SK-N-SH (cell line): ENCODE measurements around the gene CFAP221.

Experiments
- CTCF ChIP-seq: fragments of 200-600 bp; sonication (generic); IDR thresholded peaks from 2 replicates; pipeline ENCODE4 v1.6.1; 2017; ENCODE audit warnings: antibody characterized with exemption, mild to moderate bottlenecking, moderate library complexity
- EP300 ChIP-seq, 2 experiments: IDR thresholded peaks; 2 replicates each; pipeline versions ENCODE4 v1.4.0 to v1.6.1; 2012; ENCODE audit warnings: borderline replicate concordance in 1 of 2, low read depth in 1 of 2, low read length in 1 of 2
- EZH2phosphoT487 ChIP-seq: fragments of 200-600 bp; sonication (generic); IDR thresholded peaks from 2 replicates; pipeline ENCODE4 v1.6.1; 2017; ENCODE audit warnings: low read depth, mixed run types, mild to moderate bottlenecking, antibody characterized with exemption, moderate library complexity, borderline replicate concordance
- GABPA ChIP-seq: IDR thresholded peaks from 2 replicates; pipeline ENCODE4 v1.4.0; 2012; ENCODE audit warnings: low read depth, mild to moderate bottlenecking
- JUND ChIP-seq: IDR thresholded peaks from 2 replicates; pipeline ENCODE4 v1.4.0; 2012
- NFIC ChIP-seq: IDR thresholded peaks from 2 replicates; pipeline ENCODE4 v1.4.0; 2012; ENCODE audit warnings: borderline replicate concordance
- RAD21 ChIP-seq: IDR thresholded peaks from 2 replicates; pipeline ENCODE4 v1.6.1; 2012; ENCODE audit warnings: mild to moderate bottlenecking, low read length
- REST ChIP-seq: IDR thresholded peaks from 2 replicates; pipeline ENCODE4 v1.6.1; 2012; ENCODE audit warnings: mild to moderate bottlenecking, low read depth, low read length, moderate library complexity
- TAF1 ChIP-seq: IDR thresholded peaks from 2 replicates; pipeline ENCODE4 v1.6.1; 2012; ENCODE audit warnings: low read depth, mild to moderate bottlenecking, low read length, moderate library complexity, borderline replicate concordance
- TEAD4 ChIP-seq: IDR thresholded peaks from 2 replicates; pipeline ENCODE4 v1.4.0; 2012; ENCODE audit warnings: mild to moderate bottlenecking, borderline replicate concordance; ENCODE audit not compliant: insufficient read depth
- USF2 ChIP-seq: fragments of 150-350 bp; IDR thresholded peaks from 2 replicates; pipeline ENCODE4 v1.6.1; 2017; ENCODE audit warnings: antibody characterized with exemption, low read length, low read depth, borderline replicate concordance
- YY1 ChIP-seq: IDR thresholded peaks from 2 replicates; pipeline ENCODE4 v1.4.0; 2012; ENCODE audit warnings: low read depth, mild to moderate bottlenecking
- ZBTB33 ChIP-seq: IDR thresholded peaks from 2 replicates; pipeline ENCODE4 v1.4.0; 2012; ENCODE audit warnings: low read depth, borderline replicate concordance

DNA sequence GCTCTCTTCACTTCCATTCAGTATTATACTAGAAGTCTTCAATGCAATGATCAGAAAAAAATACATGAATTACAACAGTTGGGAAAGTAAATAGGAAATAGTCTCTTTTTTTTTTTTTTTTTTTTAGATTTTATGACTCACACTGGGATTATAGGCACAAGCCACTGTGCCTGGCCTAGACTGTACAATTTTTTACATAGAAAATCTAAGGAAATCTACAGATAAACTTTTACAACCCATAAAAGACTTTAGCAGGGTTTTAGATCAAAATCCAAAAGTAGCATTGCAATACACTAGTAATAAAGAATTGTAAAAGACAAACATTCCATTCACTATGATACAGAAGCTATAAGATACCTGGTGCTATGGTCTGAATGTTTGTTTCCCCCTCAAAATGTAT, 39.0 kb downstream of the CFAP221 start:
- TF ChIP-seq USF2 (no peak), YY1 (no peak), EZH2phosphoT487 (no peak), CTCF (no peak), EP300 (IDR thresholded peaks at IDR 0.05; ENCODE audit: borderline replicate concordance in 1 of 2, low read depth in 1 of 2, low read length in 1 of 2) (no peak), GABPA (no peak), RAD21 (no peak), JUND (no peak), REST (no peak), NFIC (no peak), ZBTB33 (no peak), TEAD4 (no peak), TAF1 (no peak)
